Retinal pigment epithelial cell (primary cell): ENCODE data around the gene FAM193A.
"Not testable (repeated sequence)": the region's sequence is repeated elsewhere in the genome, so short reads cannot be mapped to it uniquely, and the experiment has no call there.

Experiments used
- DNase-seq: peaks from one replicate; pipeline ENCODE4 v3.0.0-alpha.2; 2010; ENCODE audit warnings: low read depth
- H3K4me3 ChIP-seq: 2 replicates; pipeline ENCODE4 v1.5.1; 2011; ENCODE audit warnings: mild to moderate bottlenecking, low read length, control low read depth, moderate library complexity
- TF ChIP-seq, protein P1 (sequence below): conservative IDR thresholded peaks from 2 replicates; pipeline ENCODE4 v1.5.1; 2011; ENCODE audit warnings: low read depth, low read length, control low read depth, inconsistent platforms

Gene FAM193A

DNA sequence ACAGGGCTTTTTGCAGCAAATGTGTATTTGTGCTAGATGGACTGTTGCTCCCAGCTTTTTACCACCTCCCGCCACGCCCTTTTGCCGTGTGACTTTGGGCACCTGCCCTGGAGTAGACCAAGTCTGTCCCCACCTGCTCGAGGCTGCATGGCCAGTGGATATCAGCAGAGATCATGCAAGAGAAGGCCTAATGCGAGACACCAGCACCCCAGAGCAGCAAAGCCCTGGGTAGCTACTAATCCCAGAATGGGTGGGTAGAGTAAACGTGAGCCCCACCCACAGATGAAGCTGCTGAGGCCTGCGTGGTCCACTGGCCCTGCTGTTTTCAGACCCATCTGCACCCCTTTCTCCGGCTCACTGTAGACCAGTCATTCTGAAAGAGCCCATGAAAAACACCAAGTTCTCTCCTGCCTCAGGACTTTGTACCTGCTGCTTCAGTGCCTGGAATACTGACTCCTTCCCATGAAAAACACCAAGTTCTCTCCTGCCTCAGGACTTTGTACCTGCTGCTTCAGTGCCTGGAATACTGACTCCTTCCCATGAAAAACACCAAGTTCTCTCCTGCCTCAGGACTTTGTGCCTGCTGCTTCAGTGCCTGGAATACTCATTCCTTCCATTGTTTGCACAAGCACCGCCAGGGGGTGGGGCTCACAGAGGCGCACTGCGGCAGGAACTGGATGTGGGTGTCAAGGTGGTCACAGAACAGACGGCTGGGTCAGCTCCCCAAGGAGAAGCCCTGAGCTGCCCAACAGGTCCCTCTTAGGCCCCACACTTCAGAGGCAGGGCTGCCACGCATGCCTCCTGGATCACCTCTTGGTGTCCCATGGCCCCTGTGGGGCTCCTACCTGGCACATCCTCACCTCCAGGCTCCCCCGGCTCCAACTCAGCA, 224.8 kb downstream of the FAM193A start:
- no peak for DNase-seq
- TF ChIP-seq, protein P1, sequence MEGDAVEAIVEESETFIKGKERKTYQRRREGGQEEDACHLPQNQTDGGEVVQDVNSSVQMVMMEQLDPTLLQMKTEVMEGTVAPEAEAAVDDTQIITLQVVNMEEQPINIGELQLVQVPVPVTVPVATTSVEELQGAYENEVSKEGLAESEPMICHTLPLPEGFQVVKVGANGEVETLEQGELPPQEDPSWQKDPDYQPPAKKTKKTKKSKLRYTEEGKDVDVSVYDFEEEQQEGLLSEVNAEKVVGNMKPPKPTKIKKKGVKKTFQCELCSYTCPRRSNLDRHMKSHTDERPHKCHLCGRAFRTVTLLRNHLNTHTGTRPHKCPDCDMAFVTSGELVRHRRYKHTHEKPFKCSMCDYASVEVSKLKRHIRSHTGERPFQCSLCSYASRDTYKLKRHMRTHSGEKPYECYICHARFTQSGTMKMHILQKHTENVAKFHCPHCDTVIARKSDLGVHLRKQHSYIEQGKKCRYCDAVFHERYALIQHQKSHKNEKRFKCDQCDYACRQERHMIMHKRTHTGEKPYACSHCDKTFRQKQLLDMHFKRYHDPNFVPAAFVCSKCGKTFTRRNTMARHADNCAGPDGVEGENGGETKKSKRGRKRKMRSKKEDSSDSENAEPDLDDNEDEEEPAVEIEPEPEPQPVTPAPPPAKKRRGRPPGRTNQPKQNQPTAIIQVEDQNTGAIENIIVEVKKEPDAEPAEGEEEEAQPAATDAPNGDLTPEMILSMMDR, result peak; percentile 15
- H3K4me3 ChIP-seq, result no peak overlapping the region

DNA sequence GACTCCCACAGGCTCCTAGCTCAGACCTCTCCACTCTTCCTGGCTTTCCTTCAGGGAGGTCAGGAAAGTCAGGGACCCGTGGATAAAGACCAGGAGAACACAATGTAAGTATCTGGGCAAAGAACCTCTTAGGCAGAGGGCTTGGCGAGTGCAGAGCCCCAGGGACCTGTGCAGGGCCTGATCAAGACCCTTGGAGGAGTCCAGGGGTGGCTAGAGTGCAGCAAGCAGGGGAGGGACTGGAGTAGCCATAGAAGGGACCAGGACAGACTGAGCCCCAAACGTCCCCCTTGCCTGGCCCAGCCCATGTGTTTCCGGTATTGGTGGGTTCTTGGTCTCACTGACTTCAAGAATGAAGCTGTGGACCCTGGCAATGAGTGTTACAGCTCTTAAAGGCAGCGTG, 225.6 kb downstream of the FAM193A start:
- TF ChIP-seq, protein P1, result no peak

DNA sequence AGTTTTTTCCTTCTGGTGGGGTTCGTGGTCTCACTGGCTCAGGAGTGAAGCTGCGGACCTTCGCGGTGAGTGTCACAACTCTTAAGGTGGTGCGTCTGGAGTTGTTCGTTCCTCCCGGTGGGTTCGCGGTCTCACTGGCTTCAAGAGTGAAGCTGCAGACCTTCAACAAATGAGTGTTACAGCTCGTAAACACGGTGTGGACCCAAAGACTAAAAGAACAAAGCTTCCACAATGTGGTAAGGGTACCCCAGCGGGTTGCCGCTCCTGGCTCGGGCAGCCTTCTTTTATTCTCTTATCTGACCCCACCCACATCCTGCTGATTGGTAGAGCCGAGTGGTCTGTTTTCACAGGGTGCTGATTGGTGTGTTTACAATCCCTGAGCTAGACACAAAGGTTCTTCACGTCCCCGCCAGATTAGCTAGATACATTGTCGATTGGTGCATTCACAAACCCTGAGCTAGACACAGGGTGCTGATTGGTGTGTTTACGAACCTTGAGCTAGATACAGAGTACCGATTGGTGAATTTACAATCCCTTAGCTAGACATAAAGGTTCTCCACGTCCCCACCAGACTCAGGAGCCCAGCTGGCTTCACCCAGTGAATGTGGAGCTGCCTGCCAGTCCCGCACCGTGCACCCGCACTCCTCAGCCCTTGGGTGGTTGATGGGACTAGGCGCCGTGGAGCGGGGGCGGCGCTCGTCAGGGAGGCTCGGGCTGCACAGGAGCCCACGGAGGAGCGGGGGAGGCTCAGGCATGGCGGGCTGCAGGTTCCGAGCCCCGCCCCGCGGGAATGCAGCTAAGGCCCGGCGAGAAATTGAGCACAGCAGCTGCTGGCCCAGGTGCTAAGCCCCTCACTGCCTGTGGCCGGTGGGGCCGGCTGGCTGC, 226.3 kb downstream of the FAM193A start:
- not testable (repeated sequence) for DNase-seq, H3K4me3 ChIP-seq

More for the DNA sequence above, 225.6 kb downstream of the FAM193A start:
- H3K4me3 ChIP-seq, result no peak overlapping the region
- no peak for DNase-seq

DNA sequence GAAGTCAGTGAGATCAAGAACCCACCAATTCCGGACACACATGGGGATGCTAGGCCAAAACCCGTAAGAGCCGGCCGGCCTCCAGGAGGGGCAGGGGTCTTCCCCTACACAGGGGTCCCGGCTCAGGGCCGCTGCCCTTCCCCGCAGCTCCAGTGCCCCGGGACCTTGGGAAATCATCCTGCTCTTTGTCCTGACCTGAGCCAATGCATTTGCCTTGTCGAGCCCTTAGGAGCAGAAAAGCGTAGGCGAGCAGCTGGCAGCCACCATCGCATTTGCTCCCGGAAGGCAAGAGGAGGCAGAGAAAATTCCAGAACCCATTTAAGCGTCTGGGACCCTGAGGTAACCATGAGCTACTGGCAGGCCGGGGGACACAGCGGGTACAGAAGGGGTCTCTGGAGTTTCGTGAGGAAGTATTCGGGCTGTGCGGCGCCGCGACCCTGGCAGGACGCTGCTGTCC, 227.1 kb downstream of the FAM193A start:
- TF ChIP-seq, protein P1, result no peak
- peak overlapping the region; percentile 36 for H3K4me3 ChIP-seq
- no peak for DNase-seq

DNA sequence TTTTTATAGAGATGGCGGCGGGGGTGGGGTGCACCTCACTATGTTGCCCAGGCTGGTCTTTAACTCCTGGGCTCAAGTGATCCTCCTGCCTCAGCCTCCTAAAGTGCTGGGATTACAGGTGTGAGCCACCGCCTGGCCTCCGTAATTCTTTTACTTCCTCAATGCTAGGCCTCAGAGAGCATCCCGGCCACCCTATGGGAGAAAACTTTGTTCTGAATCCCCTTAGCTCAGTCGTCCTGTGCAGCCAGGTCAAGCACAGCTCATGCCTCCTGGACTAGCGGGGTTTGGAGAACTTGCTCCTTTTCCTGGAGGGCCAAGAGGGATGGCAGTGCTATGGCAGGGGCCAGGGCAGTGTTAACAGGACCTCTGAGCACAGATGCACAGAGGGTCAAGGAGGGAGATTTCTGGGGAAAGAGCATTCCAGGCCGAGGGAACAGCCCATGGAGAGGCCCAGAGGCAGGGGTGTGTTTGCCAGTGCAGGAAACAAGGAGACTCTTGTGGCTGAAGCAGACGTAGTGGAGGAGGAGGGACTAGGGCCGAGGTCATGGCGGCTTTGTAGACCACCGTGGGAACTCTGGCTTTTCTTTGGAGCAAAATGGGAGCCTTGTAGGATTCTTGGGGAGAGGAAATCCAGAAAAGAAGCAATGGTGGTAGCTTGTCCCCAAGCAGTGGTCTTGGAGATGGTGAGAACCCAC, 229.5 kb downstream of the FAM193A start:
- TF ChIP-seq, protein P1, result no peak
- DNase-seq, result no peak
- H3K4me3 ChIP-seq, result no peak overlapping the region

DNA sequence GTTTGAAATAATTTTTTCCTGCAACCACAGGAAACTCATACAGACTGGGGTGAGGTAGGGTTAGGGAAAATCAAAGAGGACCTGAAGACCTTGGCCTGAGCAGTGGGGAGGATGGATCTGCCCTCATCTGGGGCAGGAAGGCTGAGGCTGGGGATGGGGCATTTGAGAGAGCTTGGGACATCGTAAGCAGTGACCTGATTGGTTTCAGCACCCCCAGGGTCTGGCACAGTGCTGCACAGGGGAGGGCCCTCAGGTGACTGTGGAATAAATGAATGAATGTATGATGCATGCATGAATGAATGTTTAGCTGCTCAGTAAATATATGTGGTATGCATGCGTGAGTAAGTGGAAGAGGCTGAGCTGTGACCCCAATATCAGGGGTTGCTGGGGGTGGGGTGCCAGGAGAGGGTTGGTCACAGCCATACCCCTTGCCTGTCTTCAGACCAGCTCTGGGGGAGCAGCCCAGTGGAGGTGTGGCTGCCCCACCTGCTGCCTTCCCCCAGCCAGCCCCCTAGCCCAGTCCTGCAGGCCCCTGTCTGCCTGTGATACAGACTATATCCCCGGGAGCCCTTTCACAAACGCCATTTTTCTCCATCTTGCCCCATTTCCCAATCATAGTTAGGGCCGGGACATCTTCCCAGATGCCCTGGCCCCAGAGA, 230.7 kb downstream of the FAM193A start:
- H3K4me3 ChIP-seq, result no peak overlapping the region
- no peak for DNase-seq
- TF ChIP-seq, protein P1, result no peak
